GM21423 (cell line): ENCODE results near the gene IGSF3.
A peak's percentile ranks its signal among the peaks of the same experiment; 100 is the strongest.
"Not testable (repeated sequence)": the region's sequence is repeated elsewhere in the genome, so short reads cannot be mapped to it uniquely, and the experiment has no call there.

ENCODE experiments used
- ATAC-seq: cut with Tn5 transposase; IDR thresholded peaks from one replicate; pipeline ENCODE4 v1.9.1; 2021; ENCODE audit warnings: mild to moderate bottlenecking, moderate library complexity; ENCODE audit not compliant: unreplicated experiment

IGSF3 gene

DNA sequence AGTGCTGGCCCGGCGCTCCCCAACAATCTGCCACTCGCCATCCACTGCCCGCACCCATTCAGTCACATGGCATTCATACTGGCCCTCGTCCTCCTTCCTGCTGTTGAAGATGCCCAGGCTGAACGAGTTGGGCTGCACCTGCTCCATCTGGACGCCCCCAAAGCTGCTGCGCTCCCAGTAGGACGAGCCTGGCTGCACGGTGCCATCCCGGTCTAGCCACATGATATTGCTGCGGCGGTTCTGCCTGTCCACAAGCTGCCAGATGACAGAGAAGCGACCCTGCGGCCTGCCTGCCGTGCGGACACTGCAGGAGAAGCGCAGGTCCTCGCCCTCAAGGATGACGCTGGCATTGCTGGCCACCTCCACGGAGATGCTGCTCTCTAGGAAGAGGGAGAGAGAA lies 63.9 kb downstream of the IGSF3 start:
- not testable (repeated sequence) for ATAC-seq

DNA sequence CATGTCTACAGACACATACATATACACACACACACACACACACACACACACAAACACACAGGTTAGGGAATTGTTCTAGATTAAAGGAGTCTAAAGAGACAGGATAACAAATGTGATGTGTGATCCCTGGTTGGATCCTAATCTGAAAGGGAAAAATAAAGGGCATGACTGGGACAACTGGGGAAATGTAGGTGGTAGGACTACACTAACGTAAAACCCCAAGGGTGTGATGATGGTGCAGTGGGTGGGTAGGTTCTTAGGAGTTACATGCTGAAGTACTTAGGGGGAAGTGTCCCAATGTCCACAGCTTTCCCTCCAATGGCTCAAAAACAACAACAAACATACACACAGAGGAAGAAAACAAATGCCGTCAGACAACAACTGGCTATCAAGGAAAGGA lies 68.2 kb downstream of the IGSF3 start:
- not testable (repeated sequence) for ATAC-seq

GRCh38 chr1:116598420-116599036 lies 69.0 kb downstream of the IGSF3 start:
- ATAC-seq, result not testable (repeated sequence)

DNA sequence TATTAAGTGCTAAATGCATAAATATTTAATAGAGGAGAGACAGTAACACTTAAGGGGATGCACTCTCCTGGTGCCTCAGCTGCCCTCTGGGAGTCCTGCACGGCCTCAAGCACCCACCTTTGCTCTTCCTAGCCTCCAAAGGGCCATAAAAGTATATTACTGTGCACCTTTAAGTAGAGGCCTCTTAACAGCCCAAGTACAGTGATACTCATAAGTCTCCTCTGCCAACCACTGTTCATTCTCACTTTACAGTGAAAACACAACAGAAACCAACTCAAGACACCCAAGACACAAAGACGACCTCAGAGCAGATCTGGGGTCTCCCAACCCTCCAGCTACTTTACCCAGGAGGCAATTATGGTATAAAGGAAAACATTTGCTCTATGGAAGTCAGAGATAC lies 70.1 kb downstream of the IGSF3 start:
- ATAC-seq, result peak; percentile 62

DNA sequence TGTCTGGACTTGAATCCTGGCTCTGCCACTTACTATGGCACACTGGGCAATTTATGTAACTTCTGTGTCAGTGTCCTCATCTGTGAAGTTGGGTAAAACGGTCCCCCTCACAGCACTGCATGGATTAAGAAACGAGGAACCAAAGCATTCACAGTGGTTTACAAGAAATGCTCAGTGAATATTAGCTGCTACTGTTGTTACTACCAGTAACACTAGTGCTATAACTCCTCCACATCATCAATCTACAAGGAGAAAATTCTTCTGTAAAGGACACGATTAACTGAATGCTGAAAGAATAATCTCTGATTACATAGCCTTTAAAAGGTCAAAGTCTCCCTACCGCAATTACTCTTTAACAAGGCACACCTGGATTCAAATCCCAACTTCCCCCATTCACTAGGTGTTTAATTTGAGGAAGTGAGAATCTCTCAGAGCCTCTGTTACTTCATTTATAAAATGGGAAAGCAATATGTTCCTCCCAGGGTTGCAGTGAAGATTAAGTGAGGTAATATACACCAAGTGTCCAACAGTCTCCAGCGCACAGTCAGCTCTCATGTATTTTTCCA lies 70.7 kb downstream of the IGSF3 start:
- ATAC-seq, result not testable (repeated sequence)

DNA sequence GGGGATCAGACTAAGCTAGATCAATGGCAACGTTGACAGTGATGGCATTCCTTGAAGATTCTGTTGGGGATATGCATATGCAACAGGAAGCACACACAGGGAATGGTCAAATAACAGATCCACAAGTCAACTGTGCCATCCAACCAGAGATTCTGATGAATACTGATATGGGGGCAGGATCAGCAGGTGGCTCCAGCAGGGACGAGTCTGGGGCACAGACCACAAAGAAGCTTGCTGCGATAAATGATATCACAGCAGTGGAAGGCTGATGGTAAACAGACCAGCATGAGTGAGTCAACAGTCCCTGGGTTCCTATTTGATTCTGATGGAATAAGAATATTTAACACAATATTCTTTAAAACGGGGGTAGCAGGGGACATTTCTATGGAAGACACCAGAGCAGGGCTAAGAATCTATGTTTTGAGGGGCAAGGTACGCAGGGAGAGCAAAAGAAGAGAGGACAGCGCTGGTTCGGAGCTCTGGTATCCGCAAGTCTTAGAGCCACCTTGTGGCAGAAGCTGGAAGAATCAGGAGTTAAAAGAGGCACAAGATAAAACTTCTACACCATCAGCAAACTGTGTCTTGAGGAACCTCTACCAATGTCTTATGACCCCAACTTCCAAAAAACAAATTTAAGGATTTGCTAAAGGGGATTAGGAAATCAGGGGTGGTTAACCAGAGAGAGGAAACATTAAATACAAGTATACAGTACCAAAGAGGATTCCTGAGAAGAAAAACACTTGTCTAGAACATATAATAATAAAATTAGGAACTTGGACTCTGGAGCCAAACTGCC lies 71.4 kb downstream of the IGSF3 start:
- ATAC-seq, result not testable (repeated sequence)

DNA sequence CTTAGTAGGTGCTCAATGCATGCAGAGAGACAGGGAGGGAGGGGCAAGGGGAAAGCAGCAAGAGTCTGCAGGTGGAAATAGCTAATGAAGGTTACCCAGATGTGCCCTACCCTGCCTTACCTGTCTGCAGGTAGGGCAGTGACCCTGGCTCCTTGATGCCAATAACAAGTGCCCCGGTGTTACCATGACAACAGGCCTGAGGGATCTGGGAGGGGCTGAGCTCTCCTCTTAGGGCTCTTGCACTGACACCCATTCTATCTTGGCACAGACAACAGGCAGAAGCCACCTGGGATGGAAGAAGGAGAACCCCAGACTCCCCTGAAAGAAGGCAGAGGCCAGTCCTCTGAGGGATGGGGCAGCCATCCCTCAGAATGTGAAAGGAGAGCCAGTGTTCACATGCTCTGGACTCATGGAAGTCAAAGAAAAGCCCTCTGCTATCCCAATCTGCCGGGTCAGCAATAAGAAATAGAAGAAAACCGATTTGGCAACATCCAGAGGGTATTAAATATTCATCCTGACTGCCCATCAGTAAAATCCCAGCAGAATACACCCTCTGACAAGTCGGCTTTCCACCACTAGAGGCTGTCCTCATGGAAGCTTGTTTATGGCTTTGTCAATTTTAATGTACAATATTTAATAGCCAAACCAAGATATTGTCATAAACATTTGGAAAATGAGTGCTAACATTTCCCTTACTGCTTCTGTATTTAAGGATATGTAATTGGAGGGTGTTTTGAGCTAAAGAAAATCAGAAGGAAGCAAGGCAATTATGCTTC lies 72.3 kb downstream of the IGSF3 start:
- not testable (repeated sequence) for ATAC-seq

DNA sequence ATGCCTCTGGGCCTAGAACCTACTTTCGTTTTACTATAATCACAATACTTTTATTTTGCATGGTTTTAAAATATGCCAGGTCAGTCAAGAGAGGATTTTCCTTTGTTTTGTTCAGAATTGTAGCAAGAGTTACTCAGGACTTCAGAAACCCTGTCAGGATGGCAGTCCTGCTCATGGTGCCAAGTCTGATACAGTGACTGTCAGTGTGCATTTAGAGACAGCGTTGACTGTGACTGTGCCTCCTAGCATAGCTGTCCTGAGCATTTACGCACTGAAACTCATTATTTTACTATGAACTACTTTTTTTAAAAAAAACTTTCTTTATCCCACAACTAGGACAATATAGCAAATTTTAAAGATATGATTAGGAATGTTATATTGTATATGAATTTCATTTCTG lies 73.6 kb downstream of the IGSF3 start:
- ATAC-seq, result not testable (repeated sequence)

- ATAC-seq, result not testable (repeated sequence)
Observed at GRCh38 chr1:116593401-116593800, 74.1 kb downstream of the IGSF3 start.

- not testable (repeated sequence) for ATAC-seq
Observed at GRCh38 chr1:116591951-116592605, 75.5 kb downstream of the IGSF3 start.

DNA sequence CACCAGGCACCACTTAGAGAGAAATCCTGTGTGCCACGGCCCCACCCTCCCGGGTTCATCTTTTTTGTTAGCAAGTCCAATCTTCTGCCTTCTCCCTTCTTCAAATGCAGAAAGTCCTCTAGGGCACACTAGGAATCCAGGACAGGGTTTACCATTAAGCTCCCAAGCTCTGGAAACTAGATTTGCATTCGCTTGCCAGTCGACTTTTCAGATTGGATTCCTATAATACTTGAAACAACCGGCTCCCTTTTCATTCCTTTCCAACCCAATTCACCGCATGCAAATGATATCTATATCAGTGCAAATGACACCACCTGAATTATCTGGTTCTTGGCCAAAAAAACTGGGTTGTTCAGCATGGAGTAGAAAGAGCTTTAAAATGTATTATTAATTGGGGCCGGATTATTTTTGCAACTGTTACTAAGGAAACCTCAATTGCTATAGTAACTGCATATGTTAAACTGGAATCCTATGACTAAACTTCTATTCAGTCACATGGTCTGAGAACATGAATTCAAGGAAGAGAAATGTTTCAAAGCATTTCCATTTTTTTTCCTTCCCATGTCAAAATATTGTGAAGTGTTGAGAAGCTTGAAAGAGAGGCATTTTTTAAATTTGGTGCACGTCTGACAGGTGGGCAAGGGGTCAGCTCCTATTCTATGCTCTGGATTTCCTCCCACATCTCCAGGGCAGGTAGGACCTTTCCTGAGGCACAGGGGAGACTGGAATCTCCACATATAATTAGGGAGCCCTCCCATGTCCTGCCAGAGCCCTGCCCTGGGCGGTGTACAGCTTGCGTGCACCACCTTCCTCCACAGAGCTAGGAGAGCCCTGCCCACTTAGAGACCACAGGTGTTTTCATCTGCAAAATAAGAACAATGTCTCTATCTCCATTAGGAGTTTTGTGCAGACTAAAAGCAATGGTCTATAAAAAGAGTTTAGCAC lies 76.3 kb downstream of the IGSF3 start:
- not testable (repeated sequence) for ATAC-seq

GRCh38 chr1:116590359-116591005 lies 77.1 kb downstream of the IGSF3 start:
- ATAC-seq, result not testable (repeated sequence)

DNA sequence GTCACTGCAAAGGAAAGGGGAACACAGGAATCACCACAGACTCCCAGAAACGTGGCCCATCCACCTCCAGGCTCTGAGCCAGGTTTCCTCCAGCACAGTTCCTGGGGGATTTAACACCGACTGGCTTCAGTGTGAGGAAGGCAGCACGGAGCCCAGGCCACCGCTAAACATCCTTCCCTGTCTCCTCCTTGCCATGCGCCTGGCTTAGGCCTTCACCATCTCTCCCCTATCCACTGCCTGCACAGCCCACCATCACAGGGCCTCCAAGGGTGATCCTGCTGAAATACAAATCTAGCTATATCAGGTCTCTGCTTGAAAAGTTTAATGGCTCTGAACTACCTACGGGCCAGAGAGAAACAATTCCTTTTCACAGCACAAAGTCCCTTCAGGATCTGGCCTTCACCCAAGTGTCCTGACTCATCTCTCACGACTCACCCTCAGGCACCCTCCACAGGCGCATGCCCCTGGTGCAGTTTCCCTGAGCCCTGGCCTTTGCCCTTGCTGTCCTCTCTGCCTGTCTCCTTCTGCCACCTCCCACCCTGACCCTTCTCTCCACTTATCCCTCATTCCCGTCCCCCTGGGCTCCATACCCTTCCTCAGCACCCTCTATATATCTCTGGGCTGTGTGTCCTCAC lies 78.3 kb downstream of the IGSF3 start:
- not testable (repeated sequence) for ATAC-seq

DNA sequence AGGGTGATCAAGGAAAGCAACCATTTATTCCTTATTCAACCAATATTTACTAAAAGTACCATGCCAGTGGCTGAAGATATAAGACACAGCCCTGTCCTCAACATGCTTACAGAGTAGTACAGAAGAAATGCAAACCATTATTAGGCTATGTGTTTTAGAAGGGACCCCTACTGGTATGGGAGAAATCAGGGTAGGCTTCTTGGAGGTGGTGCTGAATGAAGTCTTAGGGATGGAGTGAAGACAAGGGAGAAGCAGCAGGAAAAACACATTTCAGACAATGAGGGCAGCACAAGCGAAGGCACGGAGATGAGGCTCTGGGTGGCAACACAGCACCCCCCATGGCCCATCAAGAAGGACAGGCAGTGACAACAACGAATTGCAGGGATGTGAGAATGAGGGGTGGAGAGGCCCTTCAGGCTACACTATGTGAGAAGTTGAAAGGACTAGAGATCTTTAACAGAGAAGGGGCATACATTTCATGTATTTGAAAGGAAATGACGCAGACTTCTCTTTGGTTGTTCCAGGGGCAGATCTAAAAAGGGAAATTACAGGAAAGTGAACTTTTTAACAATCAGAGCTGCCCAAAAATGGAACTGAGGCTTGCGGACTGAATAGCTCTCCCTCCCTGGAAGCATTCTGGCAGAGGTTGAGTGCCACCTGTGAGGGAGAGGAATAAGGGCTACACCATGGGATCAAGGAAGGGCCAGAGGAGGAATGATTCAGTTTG lies 79.9 kb downstream of the IGSF3 start:
- no peak for ATAC-seq

- peak; percentile 56 for ATAC-seq
Observed at GRCh38 chr1:116586741-116587143, 80.8 kb downstream of the IGSF3 start.

DNA sequence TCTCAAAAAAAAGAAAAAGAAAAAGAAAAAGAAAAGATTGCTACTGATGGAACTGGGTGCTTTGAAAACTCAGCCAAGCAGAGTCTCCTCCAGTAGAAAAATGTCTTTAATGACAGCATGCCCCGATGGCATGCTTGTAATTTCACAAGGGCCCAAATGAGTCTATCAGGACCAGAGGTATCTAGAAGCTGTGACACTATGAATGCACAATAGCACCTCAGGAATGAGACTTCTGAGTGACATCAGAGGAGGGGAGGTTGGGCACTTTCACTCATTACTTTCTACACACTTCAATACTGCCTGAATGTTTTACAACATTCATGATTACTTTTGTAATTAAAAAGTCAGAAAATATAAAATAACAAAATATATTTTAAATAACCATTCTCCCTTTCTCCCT lies 81.6 kb downstream of the IGSF3 start:
- ATAC-seq, result no peak

- ATAC-seq, result no peak
Observed at GRCh38 chr1:116581323-116581885, 86.1 kb downstream of the IGSF3 start.
